Gastrocnemius medialis (tissue), 4 donors: ENCODE results near the gene MACC1. TPM values are rescaled to one million over a fixed set of nuclear protein-coding genes. Genes with fewer than 3 reads are reported as not detected.

ENCODE experiments used
- ATAC-seq, 2 donors: fragments of 150-250 bp; one replicate each; pipeline ENCODE4 v1.9.1; 2016
- DNase-seq, 2 donors: peaks; one replicate each; pipeline ENCODE4 v3.0.0-alpha.2; 2019
- H3K27ac ChIP-seq, 4 donors: fragments of 200-600 bp; sonication (generic); 1 replicate in 1 of 4; 2 replicates in 3 of 4; pipeline ENCODE4 v1.5.1; 2016 to 2018; ENCODE audit warnings: mild to moderate bottlenecking in 2 of 4, moderate library complexity in 1 of 4
- H3K27me3 ChIP-seq, 3 donors: fragments of 200-600 bp; sonication (generic) in 2 of 3; 1 replicate in 1 of 3; 2 replicates in 2 of 3; pipeline versions ENCODE4 v1.5.1 to v1.6.0; 2016 to 2019; ENCODE audit warnings: mild to moderate bottlenecking in 1 of 3, moderate library complexity in 1 of 3
- H3K36me3 ChIP-seq, 2 donors: fragments of 200-600 bp; sonication (generic) in 1 of 2; one replicate each; pipeline ENCODE4 v1.5.1; 2017 to 2018
- H3K4me1 ChIP-seq, 2 donors: fragments of 200-600 bp; sonication (generic) in 1 of 2; one replicate each; pipeline ENCODE4 v1.5.1; 2016 to 2017; ENCODE audit warnings: mild to moderate bottlenecking in 2 of 2
- H3K4me3 ChIP-seq, 4 donors: fragments of 200-600 bp; sonication (generic) in 3 of 4; 1 replicate in 1 of 4; 2 replicates in 3 of 4; pipeline ENCODE4 v1.5.1; 2016 to 2019; ENCODE audit warnings: mild to moderate bottlenecking in 2 of 4
- H3K9me3 ChIP-seq, 3 donors: fragments of 200-600 bp; sonication (generic) in 2 of 3; 1 replicate in 1 of 3; 2 replicates in 2 of 3; pipeline ENCODE4 v1.5.1; 2016 to 2019
- CTCF ChIP-seq, 5 experiments: fragments of 450-650 bp in 3 of 5; fragments of 200-600 bp in 2 of 5; sonication (generic) in 2 of 5; IDR thresholded peaks in 4 of 5; conservative IDR thresholded peaks in 1 of 5; 1 replicate in 4 of 5; 2 replicates in 1 of 5; pipeline ENCODE4 v1.5.1; 2016 to 2019; ENCODE audit warnings: antibody characterized with exemption in 5 of 5, mild to moderate bottlenecking in 3 of 5, moderate library complexity in 3 of 5
- POLR2A ChIP-seq, 2 donors: fragments of 450-650 bp; IDR thresholded peaks; one replicate each; pipeline ENCODE4 v1.6.1; 2017; ENCODE audit warnings: antibody characterized with exemption in 2 of 2, mild to moderate bottlenecking in 2 of 2, moderate library complexity in 2 of 2
- in situ Hi-C, 4 donors: fragments of 200-750 bp; cut with MboI; loops; one replicate each; pipeline versions ENCODE4 v1.15.0 to v1.8.0; 2017; ENCODE audit warnings: low sequenced_read_pairs in 4 of 4
- intact Hi-C: fragments of 100-400 bp; cut with DNase I; formaldehyde crosslinking; loops from one replicate; pipeline ENCODE4 v1.15.1; 2023; ENCODE audit warnings: low total_unique reads
- total RNA-seq, 4 donors: library from RNA; depleted of rRNA; stranded (reverse); fragments of >200 nt; gene quantifications; one replicate each; pipeline versions ENCODE4 v1.1.0 to v1.2.3, GENCODE V29; 2016

MACC1 gene
- total RNA-seq, 4 donors from 2014 or later, result not detected

DNA sequence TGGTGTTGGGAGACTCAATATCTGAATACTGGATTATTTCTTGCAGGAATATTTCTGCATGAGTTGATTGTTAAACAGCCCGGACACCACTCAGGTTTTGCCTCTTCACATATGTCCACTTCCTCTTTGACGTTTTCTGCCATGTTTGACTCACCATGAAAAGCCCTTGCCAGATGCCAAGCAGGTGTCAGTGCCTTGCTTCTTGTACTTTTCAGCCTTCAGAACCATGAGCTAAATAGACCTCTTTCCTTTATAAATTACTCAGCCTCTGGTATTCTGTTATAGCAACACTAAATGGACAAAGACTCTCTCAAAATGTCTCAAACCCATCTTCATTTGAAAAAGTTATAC, 24.7 kb upstream of the MACC1 start:
- in situ Hi-C loops, result no loop called here
- Histone ChIP-seq H3K9me3 (no peaks in the 10 kb centered on the region), H3K27me3 (no peaks in the 10 kb centered on the region), H3K36me3 (no peaks in the 10 kb centered on the region), H3K4me1 (no peaks in the 10 kb centered on the region), H3K4me3 (no peak overlapping the region), H3K27ac (no peak overlapping the region)
- DNase-seq (no peak), ATAC-seq (no peak)
- intact Hi-C loops, result no loop called here
- TF ChIP-seq POLR2A (IDR thresholded peaks at IDR 0.05) (no peak), CTCF (IDR thresholded peaks at IDR 0.05 in 4 of 5, conservative IDR thresholded peaks at IDR 0.05 in 1 of 5) (no peak)

DNA sequence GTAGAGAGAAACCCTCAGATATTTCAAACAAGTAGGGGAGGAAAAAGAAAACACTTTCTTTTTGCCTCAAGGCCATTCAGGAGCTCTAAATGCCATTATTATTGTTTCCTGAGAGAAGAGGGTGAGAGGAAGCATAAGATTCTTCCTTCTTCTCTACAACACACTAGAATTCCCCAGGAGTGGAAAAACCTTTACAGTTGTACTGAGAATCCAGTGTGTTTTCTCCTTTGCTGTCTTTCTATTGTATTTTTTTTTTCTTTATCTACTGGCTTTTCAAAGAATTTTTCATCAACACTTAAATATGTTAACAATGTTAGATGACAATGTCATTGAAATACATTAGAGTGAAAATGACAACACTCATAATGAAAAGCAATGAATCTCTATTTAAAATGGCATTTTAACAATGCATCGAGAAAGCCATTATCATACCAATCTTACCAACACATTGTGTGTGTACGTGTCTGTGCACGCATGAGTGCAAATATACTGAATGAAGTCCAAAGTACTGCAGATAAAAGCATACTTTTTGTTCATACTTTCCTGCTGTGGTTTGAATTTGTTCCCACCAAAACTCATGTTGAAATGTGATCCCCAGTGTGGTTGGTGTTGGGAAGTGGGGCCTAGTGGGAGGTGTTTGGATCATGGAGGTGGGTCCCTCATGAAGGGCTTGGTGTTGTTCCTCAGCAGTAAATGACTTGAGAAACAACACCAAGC, 24.2 kb upstream of the MACC1 start:
- H3K4me1 ChIP-seq, result no peaks in the 10 kb centered on the region
- in situ Hi-C loops (no loop called here), intact Hi-C loops (no loop called here)
- ATAC-seq (no peak), DNase-seq (no peak)
- H3K36me3 ChIP-seq, result no peaks in the 10 kb centered on the region
- TF ChIP-seq CTCF (IDR thresholded peaks at IDR 0.05 in 4 of 5, conservative IDR thresholded peaks at IDR 0.05 in 1 of 5) (no peak), POLR2A (IDR thresholded peaks at IDR 0.05) (no peak)
- H3K4me3 ChIP-seq, result no peak overlapping the region
- no peaks in the 10 kb centered on the region for H3K27me3 ChIP-seq
- no peaks in the 10 kb centered on the region for H3K9me3 ChIP-seq
- H3K27ac ChIP-seq, result no peak overlapping the region

DNA sequence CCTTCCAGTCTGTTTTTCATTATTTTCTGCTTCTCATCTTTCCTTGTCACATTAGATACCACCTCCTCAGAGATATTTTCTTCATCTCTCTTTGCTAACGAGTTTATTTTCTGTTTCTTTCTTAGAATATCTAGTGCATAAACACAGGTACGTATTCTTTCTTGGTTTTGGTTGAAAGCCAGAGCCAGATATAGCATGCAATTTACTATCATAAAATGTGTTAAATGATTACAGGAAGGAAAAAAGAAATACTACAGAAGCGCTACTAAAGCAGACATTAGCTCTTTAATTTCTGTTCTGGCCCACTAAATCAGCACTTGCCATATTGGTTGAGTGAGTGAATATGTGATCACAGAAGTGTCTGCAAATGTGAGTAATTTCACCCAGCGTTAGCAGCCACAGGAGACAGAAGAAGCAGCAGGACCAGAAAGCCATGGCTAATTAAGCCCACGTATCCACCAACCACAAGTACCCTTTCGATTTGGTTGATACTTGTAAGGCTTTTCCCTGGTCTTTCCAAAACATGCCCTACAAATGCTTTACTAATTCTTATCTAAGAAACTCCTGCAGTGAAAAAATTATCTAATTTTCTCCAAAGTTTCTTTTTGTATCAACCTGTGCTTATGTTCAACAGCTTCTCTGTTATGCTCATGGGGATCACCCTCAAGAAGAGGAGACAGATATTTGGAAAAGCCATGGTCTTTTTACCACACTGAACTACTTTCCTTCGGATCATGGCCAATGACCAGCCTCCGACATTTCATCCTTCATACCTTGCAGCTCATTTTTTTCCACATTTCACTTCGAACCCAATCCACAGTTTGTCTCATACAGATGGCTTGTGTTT, 23.1 kb upstream of the MACC1 start:
- in situ Hi-C loops, result no loop called here
- Histone ChIP-seq H3K27me3 (no peaks in the 10 kb centered on the region), H3K9me3 (no peaks in the 10 kb centered on the region), H3K4me3 (no peak overlapping the region), H3K4me1 (no peaks in the 10 kb centered on the region), H3K27ac (no peak overlapping the region), H3K36me3 (no peaks in the 10 kb centered on the region)
- ATAC-seq (no peak), DNase-seq (no peak)
- TF ChIP-seq POLR2A (IDR thresholded peaks at IDR 0.05) (no peak), CTCF (IDR thresholded peaks at IDR 0.05 in 4 of 5, conservative IDR thresholded peaks at IDR 0.05 in 1 of 5) (no peak)
- intact Hi-C loops, result no loop called here

DNA sequence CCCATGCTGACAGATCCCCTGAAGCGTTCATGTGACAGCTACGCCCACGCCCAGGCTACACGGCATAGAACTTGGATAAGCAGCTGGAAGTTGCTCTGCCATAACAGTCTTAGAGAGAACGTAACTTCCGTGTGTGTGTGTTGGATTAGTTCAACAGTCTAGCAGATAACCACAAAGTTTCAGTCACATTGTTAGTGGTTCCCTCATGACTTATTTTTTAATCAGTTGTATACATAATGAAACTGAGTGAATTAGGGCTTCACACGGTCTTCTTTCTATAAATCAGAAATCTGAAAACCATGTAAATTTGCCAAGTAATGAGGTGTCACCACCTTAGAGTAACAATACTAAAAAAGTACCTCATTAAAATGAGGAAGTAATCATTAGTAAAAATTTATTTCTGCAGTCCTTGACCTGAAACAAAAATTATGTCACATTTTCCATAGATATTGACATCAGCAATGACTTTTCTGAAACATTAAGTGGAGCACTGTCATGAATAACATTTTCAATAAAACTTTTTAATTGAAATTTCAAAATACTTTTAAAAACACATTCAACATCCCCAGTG, 21.7 kb upstream of the MACC1 start:
- DNase-seq, result no peak
- Histone ChIP-seq H3K4me3 (no peak overlapping the region), H3K27me3 (no peaks in the 10 kb centered on the region), H3K9me3 (no peaks in the 10 kb centered on the region), H3K36me3 (no peaks in the 10 kb centered on the region), H3K4me1 (no peaks in the 10 kb centered on the region), H3K27ac (no peak overlapping the region)
- no peak for ATAC-seq
- in situ Hi-C loops, result no loop called here
- TF ChIP-seq POLR2A (IDR thresholded peaks at IDR 0.05), result no peak
- no peak for TF ChIP-seq CTCF (IDR thresholded peaks at IDR 0.05 in 4 of 5, conservative IDR thresholded peaks at IDR 0.05 in 1 of 5)
- intact Hi-C loops, result no loop called here
